HG02763 (cell line): Measurements from ENCODE around the gene KEAP1.
"Not testable (repeated sequence)": the region's sequence is repeated elsewhere in the genome, so short reads cannot be mapped to it uniquely, and the experiment has no call there.

ENCODE experiments used
- ATAC-seq: cut with Tn5 transposase; IDR thresholded peaks from one replicate; pipeline ENCODE4 v1.9.1; 2021; ENCODE audit warnings: mild to moderate bottlenecking, moderate library complexity; ENCODE audit not compliant: unreplicated experiment

The KEAP1 gene

GRCh38 chr19:10500247-10500592 is 2.9 kb downstream of the KEAP1 start:
- ATAC-seq, result no peak

GRCh38 chr19:10499550-10500246 is 3.5 kb downstream of the KEAP1 start:
- ATAC-seq, result no peak

- no peak for ATAC-seq
Observed at GRCh38 chr19:10497371-10497770, 5.8 kb downstream of the KEAP1 start.

GRCh38 chr19:10491472-10492047 is 11.6 kb downstream of the KEAP1 start:
- no peak for ATAC-seq

GRCh38 chr19:10486551-10486950 is 16.6 kb downstream of the KEAP1 start:
- ATAC-seq, result no peak

- ATAC-seq, result peak; percentile 54
Observed at GRCh38 chr19:10478903-10479384, 24.2 kb downstream of the KEAP1 start.

- no peak for ATAC-seq
Observed at GRCh38 chr19:10478476-10478875, 24.7 kb downstream of the KEAP1 start.

- ATAC-seq, result no peak
Observed at GRCh38 chr19:10474962-10475451, 28.1 kb downstream of the KEAP1 start.

GRCh38 chr19:10473192-10473591 is 30.0 kb downstream of the KEAP1 start:
- ATAC-seq, result no peak

- no peak for ATAC-seq
Observed at GRCh38 chr19:10471909-10472308, 31.2 kb downstream of the KEAP1 start.

- ATAC-seq, result no peak
Observed at GRCh38 chr19:10468133-10468532, 35.0 kb downstream of the KEAP1 start.

- no peak for ATAC-seq
Observed at GRCh38 chr19:10467104-10467706, 36.0 kb downstream of the KEAP1 start.

GRCh38 chr19:10464456-10464855 is 38.7 kb downstream of the KEAP1 start:
- ATAC-seq, result no peak

GRCh38 chr19:10462557-10462956 is 40.6 kb downstream of the KEAP1 start:
- ATAC-seq, result no peak

GRCh38 chr19:10462042-10462441 is 41.1 kb downstream of the KEAP1 start:
- not testable (repeated sequence) for ATAC-seq

GRCh38 chr19:10461047-10461949 is 41.9 kb downstream of the KEAP1 start:
- ATAC-seq, result peak; percentile 76

GRCh38 chr19:10460714-10461046 is 42.5 kb downstream of the KEAP1 start:
- ATAC-seq, result no peak

- not testable (repeated sequence) for ATAC-seq
Observed at GRCh38 chr19:10458733-10459132, 44.4 kb downstream of the KEAP1 start.

GRCh38 chr19:10454267-10454666 is 48.9 kb downstream of the KEAP1 start:
- no peak for ATAC-seq

- ATAC-seq, result no peak
Observed at GRCh38 chr19:10453852-10454251, 49.3 kb downstream of the KEAP1 start.
